HT-29 (cell line): ENCODE results near the gene LRRC10B. TPM values are rescaled to one million over a fixed set of nuclear protein-coding genes. Genes with fewer than 3 reads are reported as not detected.

Experiments
- DNase-seq: peaks from one replicate; pipeline ENCODE4 v3.0.0-alpha.2; 2015; ENCODE audit warnings: low spot score
- total RNA-seq: library from RNA; depleted of rRNA; stranded (reverse); fragments of >200 nt; shearing (Covaris generic); gene quantifications from 2 replicates; pipeline ENCODE4 v1.2.3, GENCODE V29; 2014

LRRC10B gene
- total RNA-seq, 1 experiment from 2014 or later: 7.7 TPM

DNA sequence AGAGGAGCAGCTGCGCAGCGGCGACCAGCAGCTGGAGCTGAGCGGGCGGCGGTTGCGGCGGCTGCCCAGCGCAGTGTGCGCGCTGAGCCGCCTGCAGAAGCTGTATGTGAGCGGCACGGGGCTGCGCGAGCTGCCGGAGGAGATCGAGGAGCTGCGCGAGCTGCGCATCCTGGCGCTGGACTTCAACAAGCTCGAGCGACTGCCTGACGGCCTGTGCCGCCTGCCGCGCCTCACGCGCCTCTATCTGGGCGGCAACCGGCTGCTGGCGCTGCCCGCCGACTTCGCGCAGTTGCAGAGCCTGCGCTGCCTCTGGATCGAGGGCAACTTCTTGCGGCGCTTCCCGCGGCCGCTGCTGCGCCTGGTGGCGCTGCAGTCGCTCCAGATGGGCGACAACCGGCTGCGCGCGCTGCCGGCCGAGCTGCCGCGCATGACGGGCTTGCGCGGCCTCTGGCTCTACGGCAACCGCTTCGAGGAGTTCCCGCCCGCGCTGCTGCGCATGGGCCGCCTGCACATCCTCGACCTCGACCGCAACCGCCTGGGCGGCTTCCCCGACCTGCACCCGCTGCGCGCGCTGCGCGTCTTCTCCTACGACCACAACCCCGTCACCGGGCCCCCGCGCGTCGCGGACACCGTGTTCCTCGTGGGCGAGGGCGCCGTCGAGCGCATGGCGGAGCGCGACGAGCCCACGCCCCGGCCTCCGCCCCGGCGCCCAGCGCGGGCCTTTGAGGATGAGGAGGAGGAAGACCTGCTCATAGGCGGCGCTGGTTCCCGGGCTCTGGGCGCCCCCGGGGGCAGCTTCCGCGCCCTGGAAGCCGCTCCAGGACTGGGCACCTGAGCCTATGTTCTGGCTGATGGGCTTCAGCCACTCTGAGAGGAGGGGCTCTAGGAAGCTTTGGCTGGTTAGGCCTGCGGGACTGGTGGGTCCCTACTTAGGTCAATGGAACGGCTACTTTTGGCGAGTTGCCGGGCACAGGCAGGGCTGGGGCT is 787 bp downstream of the LRRC10B start:
- DNase-seq: peak; percentile 93

DNA sequence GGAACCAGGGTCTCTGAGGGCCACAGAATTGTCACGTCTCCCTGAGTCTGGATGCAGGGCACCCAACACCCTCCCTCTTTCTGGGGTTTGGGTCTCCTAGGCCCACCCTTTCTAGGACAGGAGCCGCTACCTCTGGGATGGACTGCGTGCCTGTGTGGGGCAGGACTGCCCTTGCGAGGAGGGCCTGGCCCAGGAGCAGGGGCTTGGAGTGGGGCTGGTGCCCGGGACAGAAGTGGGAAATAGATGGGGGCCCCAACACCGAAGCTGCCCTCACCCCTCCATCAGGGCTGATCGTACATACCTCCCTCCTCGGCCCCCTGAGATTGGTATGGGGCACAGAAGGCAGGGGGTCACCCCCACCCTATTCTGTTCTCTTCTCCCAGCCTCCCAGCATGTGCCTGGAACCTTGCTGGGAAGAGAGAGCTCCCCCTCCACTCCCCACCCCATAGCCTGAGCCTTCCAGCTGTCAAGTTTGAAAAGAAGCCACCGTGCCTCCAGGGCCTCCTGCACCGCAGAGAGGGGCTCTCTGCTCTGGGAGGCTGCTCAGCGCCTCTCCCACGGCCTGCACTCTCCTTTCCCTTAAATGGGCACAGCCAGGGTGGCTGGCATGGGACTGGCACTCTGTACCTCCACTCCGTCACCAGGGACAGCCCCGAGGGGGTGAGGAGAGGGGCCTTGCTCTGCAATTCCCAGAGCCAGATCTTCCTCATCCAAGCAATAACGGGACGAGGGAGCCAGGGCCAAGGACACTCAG is 1.8 kb downstream of the LRRC10B start:
- DNase-seq: no peak

DNA sequence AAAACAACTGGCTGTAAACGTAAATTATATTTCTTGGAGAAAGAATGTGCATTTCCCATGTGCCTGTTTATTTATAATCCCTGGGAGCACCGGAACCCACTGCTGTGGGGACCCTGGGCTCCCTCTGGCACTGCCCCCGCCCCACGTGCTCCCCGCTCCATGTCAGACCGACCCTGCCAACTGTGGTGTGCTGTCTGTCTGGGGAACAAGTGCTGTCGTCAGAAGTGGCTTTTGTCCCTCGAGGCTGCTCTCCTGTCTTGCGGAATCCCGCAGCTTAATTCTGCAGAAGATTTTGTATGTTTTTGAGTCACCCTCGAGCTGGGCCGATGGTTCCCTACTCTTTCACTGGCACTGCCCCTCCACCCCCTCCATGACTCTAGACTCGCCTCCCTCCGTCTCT is 2.4 kb downstream of the LRRC10B start:
- no peak for DNase-seq

DNA sequence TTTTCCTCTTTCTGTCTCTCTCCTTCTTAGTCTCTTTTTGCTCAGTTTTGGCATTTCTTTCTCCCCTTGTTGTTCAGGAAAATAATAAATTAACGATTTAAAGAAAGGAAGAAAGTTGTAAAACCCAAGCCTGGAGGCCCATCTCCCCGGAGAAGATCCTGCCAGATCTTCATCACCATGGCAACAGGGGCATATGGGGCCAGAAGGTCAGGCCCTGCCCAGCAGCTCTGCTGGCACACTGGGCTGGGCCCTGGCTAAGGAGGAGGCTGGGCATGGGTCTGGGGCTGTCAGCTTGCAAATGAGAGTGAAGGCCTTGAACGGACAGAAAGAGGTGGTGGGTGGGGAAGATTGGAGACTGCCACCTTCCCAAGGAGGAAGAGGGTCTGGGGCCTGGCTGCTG is 2.8 kb downstream of the LRRC10B start:
- DNase-seq: no peak

DNA sequence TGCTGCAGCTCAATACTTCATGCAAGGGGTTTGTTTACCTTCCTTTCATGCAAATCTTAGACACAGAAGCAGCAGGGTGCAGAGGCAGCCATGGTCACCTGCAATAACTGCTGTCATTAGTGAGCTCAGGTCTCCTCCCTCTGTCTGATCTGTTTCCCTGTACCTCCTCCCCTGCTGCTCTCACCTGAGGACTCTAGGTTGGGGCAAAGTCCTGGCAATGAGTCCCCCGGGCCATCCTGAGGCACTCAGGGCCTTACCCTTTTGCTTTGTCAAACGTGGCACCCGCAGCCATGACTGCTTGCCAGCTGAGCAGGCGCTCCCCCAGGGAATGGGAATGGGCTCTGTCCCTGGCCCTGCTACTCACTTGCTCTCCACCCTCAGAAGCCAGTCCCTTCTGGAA is 3.9 kb downstream of the LRRC10B start:
- DNase-seq: peak; percentile 36

DNA sequence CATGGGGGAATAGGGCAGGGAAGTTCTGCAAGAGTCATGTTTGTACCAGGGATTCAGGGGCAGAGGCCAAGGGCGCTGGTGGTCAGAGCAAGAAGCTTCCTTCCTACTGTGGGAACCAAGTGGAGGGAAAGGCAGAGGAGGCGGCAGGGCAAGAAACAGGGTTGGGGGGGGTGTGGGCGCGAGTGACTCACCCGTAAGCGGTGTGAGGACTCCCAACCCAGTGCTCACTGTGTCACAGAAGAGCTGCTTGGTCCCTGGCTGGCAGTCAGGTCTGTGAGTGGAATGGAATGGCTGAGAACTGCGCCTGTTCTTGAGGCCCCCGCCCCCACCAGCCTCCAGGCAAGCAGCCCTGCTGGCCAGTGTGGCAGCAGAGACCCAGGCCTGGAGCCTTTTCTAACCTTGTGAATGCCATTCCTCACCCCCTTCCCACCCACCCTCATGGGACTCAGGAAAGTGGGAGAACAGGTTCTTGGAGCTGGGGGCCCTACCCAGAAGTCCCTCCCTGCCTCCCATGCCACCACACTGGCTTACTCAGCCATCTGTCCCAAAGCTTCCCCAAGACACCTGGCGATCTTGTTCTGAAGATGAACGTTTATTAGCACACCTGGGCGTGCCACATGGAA is 4.7 kb downstream of the LRRC10B start:
- DNase-seq: peak; percentile 91

DNA sequence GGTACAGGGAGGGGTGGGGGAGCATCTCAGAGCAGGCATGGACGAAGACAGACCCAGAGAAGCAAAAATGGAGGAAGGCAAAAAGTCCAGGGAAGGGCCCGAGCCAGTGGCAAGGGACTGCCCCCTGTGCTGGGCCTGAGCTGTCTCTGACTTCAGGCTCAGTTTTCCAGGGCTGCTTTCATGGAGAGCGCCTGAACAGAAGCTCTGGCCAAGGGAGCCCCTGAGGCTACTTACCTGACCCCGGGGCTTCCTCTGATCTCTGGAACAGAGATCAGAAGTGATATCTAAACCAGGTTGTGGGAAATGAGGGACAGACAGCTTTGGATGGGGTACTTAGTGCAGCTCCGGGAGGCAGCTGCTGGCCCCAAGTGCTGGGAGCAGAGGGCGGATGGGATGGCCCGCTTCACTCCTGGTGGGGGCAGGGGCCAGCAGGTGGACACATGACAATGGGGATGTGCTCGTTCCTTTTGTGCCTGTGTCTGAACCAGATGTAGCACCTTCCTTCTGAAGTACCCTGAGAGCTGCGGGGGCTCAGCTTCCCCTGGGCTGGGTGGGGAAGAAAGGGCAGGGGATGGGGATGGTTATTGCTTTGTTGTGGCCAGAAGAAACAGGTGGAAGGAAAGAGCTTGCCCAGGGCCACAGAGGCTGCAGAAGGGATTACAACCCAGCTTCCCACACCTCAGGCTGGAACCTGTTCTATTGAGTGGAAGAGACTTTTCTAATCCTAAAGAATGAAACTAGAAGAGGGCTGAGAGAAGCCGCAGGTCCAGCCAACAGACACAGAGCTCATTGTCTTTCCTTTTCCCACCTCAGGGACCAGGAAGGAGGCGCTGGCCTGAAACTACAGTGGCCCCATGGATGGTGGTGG is 5.7 kb downstream of the LRRC10B start:
- DNase-seq: peak; percentile 45

DNA sequence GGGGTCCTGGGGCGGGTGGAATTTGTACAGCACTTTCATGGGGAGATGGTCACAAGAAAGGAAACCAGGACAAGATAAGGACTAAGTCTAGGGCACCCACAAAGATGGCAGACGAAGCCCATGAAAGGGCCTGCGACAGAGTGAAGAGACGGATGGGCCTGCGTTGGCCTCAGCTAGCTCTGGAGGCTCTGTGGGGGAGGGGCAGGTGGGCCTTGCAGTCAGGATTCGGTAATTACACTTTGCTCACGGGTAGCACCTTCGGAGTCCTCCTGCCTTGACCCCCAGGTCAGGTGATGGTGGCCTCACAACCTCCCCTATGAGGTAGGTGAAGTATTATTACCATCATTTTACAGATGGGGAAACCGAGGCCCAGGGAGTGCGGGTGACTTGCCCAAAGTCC is 7.1 kb downstream of the LRRC10B start:
- DNase-seq: no peak

DNA sequence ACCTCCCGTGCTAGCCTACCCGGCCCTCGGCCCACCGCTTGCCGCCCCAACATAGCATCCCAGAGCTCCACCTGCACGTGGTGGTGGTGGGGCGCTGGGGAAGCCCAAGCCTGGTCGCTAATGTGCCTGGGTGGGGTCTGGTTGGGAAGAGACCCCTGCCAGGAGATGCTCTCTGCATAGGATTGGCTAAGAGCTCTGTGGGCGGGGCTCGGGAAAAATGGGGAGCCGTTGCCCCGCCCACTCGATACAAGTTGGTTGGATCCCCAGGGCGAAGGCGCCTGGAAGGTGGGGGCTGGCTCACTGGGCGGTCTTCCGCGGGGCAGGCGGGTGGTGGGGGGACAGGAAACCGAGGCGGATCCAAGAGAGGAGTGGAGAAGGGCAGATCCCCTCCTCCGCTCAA is 7.6 kb downstream of the LRRC10B start:
- DNase-seq: no peak

DNA sequence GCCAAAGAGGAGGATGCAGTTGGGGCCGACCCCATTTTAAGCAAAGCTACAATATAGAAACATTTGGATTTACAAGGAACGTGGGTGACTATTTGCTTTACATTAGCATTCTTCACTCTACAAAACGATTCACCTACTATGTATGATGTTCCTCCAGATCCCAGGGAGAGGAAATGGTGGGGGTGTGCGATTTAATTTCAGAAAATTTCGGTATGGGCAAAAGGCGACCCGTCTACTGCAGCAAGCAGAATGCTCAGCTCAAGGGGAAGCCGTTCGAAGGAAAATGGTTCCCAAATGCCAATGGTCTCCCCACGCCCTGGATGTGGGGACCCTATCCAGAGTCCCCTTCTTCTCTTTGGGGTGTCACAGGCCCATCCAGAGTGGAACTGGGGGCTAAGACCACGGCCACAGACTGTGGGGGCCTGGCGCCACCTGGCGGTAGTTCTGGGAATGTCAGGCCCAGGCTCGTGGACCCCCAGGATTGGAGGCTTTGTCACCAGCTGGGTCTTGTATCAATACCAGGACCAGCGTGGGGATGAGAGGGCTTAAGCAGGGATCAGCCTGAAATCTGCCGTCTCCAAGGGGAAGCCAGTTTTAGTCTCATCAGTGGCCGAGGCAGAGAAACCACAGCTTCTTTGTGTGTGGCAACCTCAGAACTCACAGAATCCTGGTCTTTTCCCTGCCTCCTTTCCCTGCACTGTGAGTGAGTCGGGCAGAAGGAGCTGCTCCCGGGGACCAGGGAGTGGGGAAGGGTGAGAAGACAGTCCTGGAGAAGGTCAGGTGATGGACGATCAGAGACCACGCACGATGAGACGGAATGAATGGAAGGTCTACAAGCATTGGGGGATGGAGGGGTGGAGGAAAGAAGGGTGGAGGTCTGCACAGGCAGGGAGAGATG is 8.4 kb downstream of the LRRC10B start:
- DNase-seq: peak; percentile 74

DNA sequence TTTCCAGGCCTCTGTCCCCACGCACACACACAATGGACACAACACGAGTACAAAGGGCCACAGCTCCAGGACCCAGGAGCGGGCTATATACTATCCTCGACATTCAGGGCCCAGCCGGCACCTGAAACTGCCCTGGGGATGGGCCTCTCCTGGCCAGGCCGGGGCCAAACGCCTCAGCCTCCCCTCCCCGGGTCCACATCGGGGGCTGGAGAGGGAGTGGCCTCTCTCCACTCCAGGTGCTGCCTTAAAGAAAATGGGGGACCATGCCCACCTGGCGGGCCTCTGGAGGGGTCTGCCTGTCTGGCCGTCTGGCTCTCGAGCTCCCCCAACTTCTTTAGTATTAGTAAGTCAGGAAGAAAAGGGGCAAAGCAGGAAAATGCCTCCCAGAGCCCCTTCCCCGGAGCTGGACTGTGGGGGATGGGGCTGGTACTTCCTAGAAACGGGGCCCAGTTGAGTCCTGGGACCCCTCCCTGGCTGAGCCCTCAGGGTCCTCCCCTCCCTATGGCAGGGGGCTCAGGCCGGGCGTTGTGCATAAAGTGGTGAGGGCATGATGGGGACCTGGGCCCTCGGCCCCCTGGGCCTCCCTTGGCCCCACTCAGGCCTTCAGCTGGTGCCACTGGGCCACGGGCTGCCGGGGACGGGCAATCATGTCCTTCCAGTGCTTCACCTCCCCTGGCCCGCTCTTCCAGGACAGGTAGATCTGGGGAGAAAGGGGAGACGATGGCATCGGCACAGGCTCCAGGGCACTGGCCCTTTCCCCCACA is 9.7 kb downstream of the LRRC10B start:
- DNase-seq: no peak

DNA sequence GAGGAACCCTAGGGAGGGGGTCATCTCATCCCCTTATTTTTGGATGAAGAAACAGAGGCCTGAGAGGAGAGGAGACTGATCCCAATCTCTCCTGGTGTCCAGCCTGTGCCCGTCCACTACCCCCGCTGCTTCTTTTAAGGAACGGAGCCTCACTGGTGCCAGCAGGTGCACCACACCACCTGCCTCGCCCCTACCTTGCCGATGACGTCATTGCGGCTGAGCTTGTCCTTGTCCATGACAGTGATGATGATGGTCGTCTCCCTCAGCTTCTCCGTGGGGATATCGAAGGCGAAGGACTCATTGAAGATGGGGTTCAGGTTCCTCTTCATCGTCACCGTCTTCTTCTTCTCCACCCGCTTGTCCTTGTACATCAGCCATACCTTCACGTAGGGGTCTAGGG is 14.3 kb downstream of the LRRC10B start:
- no peak for DNase-seq

DNA sequence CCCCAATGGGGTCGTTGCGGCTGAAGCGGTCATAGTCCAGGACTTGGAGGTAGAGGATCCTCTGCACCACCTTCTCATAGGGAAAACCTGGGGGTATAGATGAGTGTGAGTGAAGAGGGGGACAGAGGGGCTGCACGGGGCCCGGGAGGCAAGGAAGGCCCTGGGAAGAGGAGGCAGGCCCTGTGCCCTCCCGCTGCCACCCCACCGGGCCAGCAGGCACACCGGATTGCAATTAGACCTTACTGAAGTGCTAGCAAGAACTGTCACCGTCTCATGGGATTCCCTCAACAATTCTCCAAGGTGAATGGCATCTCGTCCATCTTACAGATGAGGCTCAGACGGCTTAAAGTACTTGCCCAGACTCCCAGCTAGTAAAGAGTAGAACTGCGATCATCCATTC is 15.9 kb downstream of the LRRC10B start:
- DNase-seq: no peak

DNA sequence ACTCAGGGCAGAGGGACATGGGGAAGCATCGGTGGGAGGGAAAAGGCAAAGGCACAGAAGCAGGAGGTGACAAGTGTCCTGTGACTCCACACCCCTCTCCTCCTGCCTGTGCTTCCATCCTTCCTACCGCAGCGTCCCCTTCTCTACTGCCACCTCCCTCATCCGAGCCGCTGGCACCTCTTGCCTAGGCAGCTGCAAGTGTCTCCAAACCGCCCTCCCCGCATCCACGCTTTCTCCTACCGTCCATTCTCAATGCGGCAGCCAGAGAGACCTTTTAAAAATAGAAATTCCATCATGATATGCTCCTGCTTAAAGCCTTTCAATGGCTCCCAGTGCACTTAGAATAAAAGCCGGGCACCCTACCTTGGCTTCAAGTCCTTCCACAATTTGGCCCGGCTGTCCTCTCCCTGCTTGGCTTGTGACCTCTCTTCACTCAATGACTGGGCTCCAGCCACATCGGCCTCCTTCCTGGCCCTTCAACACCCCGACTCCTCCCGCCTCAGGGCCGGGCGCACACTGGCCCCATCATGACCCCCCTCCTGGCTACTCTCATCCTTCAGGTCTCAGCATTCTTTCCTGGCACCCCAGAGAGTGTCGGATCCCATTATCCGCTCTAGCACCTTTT is 16.5 kb downstream of the LRRC10B start:
- DNase-seq: no peak

DNA sequence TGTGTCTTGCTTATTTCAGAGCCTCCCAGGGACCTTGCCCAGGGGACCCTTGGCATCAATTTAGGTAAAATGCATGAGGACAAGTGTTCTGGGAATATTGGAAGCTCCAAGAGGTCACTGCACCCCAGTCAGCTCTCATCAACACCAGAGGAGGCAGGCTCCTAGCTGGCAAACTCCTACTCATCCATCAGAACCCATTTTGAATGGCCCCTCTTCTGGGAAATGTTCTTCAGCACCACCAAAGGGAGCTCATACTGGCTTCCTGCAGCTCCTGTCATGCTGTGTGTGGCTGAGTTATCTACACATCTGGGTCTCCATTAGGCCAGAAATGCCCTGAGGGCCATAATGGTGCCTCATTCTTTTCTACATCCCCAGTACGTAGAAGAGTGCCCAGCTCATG is 17.7 kb downstream of the LRRC10B start:
- DNase-seq: no peak

DNA sequence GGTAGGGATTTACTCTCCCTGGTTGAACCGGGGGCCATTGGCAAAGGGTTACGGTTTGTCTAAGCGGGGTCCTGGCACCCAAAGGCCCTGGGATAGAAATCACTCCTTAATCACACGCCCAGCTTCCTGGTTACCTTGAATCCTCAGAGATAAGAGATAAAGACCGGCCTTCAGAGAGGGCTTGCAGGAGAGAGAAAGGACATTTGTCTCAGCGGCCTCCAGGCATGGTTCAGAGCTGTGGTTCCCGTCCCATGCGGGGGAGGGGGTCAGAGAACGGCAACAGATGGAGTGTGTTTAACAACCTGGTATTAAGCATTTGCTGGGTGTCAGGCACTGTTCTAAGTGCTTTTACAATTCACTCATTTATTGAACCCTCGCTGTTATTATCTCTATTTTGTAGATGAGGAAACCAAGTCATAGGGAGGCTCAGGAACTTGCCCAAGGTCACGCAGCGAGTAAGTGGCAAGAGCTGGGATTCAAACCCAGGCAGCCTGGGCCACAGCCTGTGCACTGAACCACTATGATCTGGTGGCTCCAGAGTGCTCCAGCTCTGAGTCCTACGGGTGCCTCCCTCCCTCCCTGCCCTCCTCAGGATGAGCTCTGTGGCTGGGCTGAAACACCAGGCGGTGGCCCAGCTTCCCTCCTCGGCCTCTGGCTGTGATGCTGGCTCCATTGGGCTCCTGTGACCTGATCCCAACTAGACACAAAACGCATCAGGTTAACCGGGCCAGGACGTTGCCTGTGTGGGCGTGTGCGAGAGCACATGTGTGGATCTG is 18.6 kb downstream of the LRRC10B start:
- no peak for DNase-seq

DNA sequence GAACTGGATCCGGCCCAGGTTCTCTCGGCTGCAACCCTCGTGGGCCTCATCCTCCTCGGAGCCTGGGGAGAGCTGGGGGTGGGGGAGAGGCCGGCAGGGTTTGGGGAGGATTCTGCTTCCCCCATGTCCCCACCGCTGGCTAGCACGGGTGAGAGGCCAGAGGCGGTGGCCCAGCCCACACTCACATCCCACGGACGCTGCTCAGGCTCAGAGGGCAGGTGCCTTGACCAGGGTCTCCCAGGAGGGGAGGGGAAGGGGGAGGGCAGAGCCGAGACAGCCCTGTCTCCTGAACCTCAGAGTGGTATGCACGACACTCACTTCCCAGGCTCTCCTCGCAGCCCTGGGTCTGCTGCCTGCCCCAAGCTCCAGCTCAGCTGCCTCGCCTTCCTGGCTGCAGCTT is 19.6 kb downstream of the LRRC10B start:
- DNase-seq: no peak

DNA sequence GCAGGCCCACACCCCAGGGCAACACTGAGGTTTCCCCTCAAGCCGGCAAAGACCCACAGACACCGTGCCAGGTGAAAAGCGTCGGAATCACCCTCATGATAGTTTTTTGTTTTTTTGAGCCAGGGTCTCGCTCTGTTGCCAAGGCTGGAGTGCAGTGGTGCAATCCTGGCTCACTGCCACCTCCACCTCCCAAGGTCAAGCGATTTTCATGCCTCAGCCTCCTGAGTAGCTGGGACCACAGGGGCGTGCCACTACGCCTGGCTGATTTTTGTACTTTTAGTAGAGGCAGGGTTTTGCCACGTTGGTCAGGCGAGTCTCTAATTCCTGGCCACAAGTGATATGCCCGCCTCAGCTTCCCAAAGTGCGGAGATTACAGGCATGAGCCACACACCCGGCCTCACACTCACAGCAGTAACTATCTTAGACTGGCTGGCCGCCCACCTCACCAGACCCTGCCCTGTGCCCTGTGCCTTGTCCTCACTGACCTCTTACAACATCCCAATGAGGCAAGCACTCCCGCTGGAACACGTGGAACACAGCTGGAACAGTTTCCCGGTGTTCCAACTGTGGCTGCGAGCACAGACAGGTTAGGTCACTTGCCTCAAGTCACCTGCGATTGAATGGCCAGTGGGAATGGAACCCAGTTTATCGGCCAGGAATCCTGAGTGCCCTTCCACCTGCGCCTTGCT is 21.1 kb downstream of the LRRC10B start:
- no peak for DNase-seq
